Measurements from ENCODE around the gene AADAC.
"Not testable (repeated sequence)": the region's sequence is repeated elsewhere in the genome, so short reads cannot be mapped to it uniquely, and the experiment has no call there.

The AADAC gene

DNA sequence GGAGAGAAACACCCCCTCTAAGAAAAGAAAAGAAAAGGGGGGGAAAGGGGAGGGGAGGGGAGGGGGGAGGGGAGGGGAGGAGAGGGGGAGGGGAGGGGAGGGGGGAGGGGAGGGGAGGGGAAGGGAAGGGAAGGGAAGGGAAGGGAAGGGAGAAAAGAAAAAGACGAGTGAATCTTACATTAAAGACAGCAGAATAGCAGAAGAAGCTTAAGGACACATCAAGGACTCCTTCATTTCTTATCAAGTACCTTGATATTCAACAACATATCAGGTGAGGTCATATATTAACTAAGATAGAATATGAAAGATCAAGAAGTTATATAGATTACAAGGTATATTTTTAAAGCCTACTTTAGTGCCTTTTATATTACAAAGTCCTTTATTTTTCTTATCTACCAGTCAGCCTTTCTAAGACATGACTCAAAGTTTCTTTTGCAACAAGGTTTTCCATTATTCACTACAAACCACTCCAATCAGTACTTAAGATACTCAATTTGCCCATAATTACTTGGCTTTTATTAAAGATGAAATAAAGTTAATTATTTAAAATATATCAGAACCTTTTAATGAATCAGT lies 17.7 kb upstream of the AADAC start:
- DNase-seq (ENCODE audit: low read depth in 1 of 2, low spot score in 1 of 2): no peak

DNA sequence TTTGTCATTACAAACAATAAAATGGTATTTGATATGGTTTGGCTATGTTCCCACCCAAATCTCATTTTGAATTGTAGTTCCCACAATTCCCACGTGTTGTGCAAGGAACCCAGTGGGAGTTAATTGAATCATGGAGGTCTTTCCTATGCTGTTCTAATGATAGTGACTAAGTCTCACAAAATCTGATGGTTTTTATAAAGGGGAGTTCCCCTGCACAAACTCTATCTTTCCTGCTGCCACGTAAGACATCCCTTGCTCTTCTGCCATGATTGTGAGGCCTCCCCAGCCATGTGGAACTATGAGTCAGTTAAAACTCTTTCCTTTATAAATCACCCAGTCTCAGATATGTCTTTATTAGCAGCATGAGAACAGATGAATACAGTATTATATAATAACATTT lies 15.4 kb upstream of the AADAC start:
- DNase-seq (ENCODE audit: low read depth in 1 of 2, low spot score in 1 of 2): no peak

DNA sequence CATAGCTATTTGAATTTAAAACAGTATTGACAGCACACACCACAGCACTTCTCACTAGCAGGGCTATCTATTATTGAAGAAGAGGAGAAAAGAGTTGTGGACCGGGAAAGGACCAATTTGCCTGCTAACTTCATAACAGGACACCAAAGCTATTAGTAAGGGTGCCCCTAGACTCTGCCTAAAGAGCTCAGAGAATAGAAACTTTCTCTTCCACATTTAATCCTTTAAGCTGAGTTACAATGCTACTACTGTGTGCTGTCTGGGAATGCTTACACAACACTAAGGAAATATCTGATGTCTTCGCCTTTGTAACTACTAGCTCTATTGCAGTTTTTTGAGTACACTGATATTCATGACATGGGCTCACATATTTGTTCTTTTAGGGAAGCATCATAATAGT lies 13.5 kb upstream of the AADAC start:
- DNase-seq (ENCODE audit: low read depth in 1 of 2, low spot score in 1 of 2): no peak

DNA sequence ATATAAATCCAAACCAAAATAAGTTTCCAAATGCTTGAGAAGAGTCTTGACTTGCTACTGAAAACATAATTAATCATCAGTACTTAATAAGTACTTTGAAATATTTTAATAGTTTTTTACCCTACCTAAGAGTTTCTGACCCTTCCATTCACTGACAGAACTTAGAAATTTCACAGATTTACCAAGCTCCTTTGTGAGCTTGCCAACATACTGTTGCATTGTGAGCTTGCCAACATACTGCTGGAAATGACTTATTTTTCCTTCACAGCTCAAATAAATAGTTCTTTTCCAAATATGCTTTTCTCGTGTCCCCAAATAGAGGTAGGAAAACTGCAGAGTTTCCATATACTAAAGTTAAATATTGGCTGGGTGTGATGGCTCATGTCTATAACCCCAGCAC lies 9.6 kb upstream of the AADAC start:
- DNase-seq (ENCODE audit: low read depth in 1 of 2, low spot score in 1 of 2): no peak

DNA sequence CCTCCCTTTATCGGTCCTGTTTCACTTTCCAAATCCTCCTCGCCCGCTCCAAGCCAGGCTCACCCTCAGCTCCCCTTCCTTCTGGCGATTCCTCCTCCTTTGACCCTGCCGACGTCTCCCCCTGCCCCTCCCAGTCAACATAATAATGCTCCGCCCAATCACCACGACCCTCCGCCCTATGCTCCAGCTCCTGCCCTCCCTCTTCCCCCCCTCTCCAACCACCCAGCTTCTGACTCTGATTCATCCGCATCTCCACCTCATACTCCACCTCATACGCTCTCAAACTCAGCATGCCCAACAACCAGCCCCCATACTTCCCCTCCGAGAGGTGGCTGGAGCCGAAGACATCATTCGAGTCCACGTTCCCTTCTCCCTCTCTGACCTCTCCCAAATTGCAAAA lies 7.1 kb upstream of the AADAC start:
- no peak for DNase-seq (ENCODE audit: low read depth in 1 of 2, low spot score in 1 of 2)

DNA sequence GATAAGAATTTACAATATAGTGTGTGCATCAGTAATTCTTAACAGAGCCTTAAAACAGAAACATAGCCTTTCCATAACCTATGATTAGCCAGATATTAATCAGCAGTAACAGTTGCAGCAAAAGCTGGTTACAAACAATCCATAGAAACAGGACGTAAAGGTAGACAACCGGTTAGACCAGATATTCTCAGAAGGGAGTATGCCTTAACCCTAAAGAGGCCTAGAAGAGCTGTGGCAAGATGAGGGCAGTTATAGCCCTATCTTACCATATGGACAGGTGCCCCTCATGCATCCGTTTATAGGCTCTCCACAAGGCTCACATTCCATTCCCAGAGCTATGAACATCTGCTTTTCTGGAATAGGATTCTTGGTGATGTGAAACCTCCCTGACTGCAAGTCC lies 5.0 kb upstream of the AADAC start:
- DNase-seq (ENCODE audit: low read depth in 1 of 2, low spot score in 1 of 2): not testable (repeated sequence)

DNA sequence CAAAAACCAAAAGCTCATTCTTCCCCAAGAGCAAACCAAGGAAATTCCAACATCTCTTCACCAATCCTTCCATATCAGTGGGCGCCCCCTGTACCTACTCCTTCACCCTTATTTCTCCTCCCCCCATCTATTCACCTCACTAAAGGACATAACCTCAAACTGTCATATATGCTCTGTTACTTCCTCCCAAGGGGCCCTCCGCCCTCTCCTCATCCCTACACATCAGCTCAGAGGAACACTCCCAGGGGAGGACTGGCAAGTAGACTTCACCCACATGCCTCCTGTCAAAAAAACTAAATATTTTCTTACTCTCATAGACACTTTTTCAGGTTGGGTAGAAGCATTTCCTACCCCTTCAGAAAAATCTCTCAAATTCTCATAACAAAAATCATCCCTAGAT lies 2.4 kb upstream of the AADAC start:
- DNase-seq (ENCODE audit: low read depth in 1 of 2, low spot score in 1 of 2): no peak

DNA sequence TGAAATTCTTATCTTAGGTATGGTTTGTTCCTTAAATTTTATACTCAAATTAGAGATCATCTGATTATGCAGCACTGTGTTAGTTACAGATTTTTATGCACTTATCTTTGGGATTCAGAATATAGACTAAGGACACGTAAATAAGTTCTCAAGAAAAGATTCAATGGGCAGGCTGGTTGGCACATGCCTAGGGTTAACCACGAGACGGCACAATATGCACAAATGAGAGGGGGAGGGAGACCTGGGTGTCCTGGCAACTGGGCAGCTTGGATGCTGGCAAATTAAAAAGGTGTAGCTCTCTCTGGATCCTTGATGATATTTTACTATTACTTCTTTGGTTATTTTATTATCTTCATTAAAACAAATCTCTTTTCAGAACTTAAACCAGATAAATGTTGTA lies 672 bp downstream of the AADAC start:
- DNase-seq (ENCODE audit: low read depth in 1 of 2, low spot score in 1 of 2): no peak

DNA sequence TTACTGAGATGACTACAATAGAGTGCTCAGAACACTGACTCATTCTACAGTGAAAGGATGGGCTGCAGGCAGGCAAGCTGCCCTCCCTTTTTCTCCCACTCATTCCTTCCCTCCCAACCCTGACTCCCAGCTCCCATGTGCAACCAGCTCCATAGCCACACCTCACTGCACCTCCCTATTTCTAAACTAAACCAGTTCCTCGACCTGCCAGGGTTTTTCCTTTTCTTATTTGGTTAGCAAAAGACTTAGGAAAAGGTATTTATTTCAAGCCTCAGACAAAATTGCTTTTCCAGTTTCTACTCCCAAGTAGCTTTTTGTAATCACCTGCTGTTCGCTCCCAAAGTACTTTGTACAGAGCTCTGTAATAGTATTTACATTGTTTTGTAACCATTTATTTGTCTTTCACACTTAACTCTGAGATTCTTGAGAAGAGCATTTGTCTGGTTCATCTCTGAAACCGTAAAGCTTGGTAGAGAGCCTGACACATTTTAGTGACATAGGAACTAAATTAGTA lies 2.2 kb downstream of the AADAC start:
- no peak for DNase-seq (ENCODE audit: low read depth in 1 of 2, low spot score in 1 of 2)

DNA sequence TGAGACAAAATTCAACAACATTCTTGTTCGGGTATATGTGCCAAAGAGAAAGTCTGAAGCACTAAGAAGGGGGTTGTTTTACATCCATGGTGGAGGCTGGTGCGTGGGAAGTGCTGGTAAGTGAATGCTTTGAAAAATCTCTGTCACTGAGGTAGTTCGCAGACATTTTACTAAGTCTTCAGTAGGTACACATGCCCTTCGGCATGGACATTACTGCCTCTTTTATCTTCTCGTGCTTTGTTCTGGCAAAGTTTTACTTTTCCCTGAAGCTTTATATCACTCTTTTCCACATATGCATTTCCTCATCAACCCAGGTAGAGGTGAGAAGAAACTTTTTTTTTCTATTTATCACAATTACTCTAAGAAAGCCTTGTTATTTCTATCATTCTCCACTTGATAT lies 3.6 kb downstream of the AADAC start:
- no peak for DNase-seq (ENCODE audit: low read depth in 1 of 2, low spot score in 1 of 2)

DNA sequence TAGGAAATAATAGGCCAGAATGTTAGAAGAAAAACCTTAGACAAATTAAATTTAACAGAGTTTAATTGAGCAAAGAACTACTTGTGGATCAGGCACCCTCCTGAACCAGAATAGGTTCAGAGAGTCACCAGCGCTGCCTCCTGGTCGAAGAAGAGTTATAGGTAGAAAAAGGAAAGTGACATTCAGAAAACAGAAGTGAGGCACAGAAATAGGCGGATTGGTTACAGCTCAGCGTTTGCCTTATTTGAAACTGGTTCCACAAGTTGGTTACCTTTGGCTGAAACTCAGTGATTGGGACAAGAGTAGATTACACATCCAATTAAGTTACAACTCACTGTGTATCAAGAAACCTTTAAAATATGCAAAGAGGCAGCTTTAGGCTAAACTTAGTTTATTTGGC lies 4.4 kb downstream of the AADAC start:
- DNase-seq (ENCODE audit: low read depth in 1 of 2, low spot score in 1 of 2): no peak

DNA sequence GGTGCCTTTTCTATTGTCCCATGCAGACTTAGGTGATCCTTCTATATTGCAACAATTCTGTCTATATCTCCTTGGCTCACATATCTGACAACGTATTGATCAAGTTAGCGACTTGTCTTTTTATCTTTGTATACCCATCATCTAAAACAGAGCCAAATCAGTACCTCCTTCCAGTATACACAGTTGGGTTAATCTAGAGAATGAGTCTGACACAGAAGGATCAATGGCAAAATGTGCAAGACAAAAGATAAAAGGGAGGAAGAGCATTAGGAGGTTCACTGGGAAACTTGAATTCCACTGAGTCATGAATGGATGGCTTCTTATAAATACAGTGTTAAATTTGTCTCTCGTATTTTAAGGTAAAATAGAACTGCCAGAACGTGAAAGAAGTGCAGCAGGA lies 6.0 kb downstream of the AADAC start:
- no peak for DNase-seq (ENCODE audit: low read depth in 1 of 2, low spot score in 1 of 2)

DNA sequence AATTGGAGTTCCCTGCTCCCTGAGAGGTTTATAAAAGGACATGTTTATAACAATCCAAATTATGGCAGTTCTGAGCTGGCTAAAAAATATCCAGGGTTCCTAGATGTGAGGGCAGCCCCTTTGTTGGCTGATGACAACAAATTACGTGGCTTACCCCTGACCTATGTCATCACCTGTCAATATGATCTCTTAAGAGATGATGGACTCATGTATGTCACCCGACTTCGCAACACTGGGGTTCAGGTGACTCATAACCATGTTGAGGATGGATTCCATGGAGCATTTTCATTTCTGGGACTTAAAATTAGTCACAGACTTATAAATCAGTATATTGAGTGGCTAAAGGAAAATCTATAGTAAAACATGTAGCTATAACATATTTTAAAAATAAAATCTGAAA lies 13.9 kb downstream of the AADAC start:
- DNase-seq (ENCODE audit: low read depth in 1 of 2, low spot score in 1 of 2): no peak

DNA sequence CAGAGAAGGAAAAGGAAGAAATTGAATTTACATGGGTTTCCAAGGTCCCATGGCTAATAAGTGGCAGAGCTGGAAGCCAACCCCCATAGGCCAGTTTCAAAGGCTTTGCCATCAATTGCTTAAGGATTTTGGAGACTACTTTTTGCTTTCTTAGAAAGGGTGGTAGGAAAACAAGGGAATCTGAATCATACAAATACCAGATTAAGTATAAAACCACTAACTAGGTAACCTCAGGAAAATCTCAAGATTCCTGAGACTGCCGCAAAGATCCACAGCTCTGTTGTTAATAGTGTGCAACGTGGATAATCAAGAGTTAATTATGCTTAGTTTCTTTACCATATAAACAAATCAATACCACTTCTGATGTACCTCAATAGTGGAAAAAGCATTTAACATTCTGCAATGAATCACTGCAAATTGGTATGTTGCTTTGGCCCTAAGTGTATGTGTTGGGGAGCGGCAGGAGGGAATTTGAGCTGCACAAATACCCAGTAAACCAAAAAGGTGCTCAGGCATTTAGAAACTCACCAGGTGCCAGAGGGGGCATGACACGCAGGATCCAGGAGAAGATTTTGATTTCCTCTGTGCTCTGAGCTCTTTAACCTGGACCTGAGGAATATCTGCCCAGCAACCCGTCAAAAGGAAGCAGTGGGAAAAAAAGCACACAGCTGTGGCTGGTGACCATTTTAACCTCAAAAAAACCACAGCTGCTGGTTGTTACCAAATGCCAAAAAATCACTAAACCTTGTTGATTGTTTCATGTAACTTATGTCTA lies 22.0 kb downstream of the AADAC start:
- DNase-seq (ENCODE audit: low read depth in 1 of 2, low spot score in 1 of 2): no peak

DNA sequence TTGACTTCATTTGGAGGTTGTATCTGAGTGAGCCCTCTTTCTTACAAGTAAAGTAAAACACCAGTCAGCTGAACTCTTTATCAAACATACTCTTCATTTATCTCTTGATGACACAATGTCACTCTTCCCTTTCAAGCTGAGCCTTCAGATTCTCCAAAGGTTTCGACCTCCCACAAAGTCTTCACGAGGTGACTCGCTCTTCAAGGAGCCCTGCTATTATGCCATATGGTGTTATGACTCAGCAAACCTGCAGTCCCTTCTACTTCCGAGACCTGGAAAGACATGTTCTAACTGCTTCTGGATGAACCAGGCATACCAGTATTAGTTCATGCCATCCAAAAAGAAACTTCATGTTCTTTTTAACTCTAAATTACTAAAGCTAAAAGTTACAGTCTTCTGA lies 23.1 kb downstream of the AADAC start:
- no peak for DNase-seq (ENCODE audit: low read depth in 1 of 2, low spot score in 1 of 2)

DNA sequence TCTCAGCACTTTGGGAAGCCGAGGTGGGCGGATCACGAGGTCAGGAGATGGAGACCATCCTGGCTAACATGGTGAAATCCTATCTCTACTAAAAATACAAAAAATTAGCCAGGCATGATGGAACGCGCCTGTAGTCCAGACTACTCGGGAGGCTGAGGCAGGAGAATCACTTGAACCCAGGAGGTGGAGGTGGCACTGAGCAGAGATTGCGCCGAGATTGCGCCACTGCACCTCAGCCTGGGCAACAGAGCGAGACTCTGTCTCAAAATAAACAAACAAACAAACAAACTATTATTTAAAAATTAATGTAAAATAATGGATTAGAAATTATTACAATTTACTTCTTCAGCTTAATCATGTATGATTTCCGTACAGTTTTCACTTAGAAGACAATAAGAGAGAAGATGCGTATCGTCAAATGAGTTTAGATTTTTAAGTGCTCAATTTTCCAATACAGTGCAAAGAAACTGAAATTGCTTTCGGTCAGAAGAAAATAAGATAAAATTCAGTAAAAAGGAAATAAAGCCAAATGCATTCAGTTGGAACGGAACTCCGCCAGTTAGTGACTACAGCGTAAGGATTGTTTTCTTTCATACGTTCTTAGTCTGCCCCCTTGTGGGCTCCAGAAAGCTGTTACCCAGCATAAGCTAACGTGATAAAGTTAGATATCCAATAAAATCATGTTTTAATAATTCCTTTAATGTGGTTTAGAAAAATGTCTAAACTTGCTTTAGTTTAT lies 24.8 kb downstream of the AADAC start:
- no peak for DNase-seq (ENCODE audit: low read depth in 1 of 2, low spot score in 1 of 2)

DNA sequence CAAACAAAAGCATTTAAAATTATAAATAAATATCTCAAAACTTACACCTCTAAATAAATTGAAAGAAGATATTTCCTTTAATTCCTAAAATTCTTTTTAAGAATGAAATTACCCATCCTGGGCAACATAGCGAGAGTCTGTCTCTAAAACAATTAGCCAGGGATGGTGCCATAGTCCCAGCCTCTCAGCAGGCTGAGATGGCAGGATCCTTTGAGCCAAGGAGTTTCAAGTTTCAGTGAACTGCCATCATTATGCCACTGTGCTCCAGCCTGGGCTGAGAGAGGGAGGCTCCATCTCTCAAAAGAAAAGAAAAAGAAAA lies 25.4 kb downstream of the AADAC start:
- DNase-seq (ENCODE audit: low read depth in 1 of 2, low spot score in 1 of 2): no peak

DNA sequence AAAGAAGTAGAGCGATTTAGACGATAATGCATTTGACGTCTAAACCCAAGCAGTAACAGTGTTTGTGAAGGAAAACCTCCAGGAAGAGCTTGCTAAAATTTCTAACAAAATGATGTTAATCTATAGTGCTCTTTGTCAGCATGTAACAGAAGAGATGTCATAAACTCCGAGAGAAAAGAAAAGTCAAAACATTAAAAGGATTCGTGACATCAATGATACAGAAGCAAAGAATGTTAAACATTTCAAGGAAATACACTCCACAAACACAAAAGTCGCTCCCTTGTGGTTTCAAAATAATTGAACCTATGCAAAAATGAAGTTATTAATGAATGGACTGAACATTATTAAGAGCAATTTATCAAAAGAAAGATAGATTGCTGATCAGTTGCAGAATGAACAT lies 27.9 kb downstream of the AADAC start:
- DNase-seq (ENCODE audit: low read depth in 1 of 2, low spot score in 1 of 2): no peak

DNA sequence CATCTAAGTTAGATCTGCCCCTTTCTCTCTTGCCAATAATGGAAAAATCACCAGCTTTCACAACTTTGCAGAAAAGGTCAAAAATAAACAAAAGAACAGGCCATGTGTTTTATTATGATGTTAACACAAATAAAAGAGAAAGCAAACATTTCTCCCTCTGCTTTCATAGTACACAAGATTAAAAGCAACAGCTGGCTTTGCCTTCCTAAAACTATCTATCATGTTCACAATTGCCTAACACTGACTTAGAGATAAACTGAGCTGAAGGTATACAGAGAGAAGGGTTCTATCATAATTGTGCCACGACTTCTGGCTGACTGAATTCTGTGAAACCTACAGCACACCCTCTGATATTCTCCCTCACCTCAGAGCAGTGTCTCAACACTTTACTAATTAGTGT lies 29.4 kb downstream of the AADAC start:
- DNase-seq (ENCODE audit: low read depth in 1 of 2, low spot score in 1 of 2): no peak

DNA sequence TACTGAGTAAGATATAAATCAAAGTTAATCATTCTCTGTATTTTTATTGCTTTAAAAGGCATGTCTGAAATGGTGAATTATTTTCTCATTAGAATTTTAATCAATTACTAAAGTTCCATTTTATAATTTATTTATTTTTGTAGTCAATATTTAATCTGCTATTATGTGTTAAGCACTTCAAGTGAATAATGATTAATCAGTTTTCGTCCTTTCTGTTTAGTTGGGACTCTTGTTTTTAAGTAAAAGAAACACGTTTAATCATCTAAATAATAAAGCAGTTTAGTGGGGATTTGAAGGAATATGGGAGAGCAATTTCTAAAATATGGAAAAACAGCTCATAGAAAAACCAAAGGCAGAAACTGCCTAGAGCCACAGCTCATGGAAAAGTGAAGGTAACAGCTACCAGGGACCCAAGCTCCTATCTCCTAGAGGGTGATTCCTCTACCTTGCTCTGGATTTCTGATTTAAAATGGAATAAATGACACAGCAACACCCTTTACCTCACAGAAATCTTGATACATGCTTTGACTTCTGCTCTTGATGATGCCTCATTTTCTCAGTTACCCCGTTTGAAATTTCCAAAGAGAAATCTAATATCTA lies 31.5 kb downstream of the AADAC start:
- no peak for DNase-seq (ENCODE audit: low read depth in 1 of 2, low spot score in 1 of 2)

DNA sequence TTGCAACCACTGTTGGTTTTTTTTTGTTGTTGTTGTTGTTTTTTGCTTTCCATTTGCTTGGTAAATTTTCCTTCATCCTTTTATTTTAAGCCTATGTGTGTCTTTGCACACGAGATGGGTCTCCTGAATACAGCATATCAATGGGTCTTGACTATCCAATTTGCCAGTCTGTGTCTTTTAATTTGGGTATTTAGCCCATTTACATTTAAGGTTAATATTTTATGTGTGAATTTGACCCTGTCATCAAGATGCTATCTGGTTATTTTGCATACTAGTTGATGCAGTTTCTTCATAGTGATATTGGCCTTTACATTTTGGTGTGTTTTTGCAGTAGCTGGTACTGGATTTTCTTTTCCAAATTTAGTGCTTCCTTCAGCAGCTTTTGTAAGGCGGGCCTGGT lies 36.1 kb downstream of the AADAC start:
- not testable (repeated sequence) for DNase-seq (ENCODE audit: low read depth in 1 of 2, low spot score in 1 of 2)

All from activated T-helper 1 cell treated with anti-CD3 and anti-CD28 coated beads, Interleukin-2, amount 50 U/mL, for 16 hours (primary cell).